CD4-positive, alpha-beta T cell treated with Interleukin-6 at 100 ng/mL for 8 hours (primary cell): ENCODE measurements around the gene WDR13.
A peak's percentile ranks its signal among the peaks of the same experiment; 100 is the strongest.
"Not testable (repeated sequence)": the region's sequence is repeated elsewhere in the genome, so short reads cannot be mapped to it uniquely, and the experiment has no call there.

Experiments
- DNase-seq: peaks from one replicate; pipeline ENCODE4 v3.0.0-alpha.2; 2020; ENCODE audit warnings: mixed read lengths, low spot score

WDR13 gene

GRCh38 chrX:48597353-48598264 is at the start of gene WDR13:
WDR13 (plus strand) TSS chrX:48597492; CDS start chrX:48597997, 505 bp downstream.
- peak; percentile 93 for DNase-seq

GRCh38 chrX:48548871-48549270 is 48.4 kb upstream of the WDR13 start:
- DNase-seq, result no peak

- not testable (repeated sequence) for DNase-seq
Measured at GRCh38 chrX:48555731-48556325, 41.5 kb upstream of the WDR13 start.

- DNase-seq, result no peak
Measured at GRCh38 chrX:48558271-48558670, 39.0 kb upstream of the WDR13 start.

GRCh38 chrX:48559636-48560035 is 37.7 kb upstream of the WDR13 start:
- DNase-seq, result no peak

GRCh38 chrX:48560056-48560455 is 37.2 kb upstream of the WDR13 start:
- no peak for DNase-seq

- no peak for DNase-seq
Measured at GRCh38 chrX:48560681-48561080, 36.6 kb upstream of the WDR13 start.

GRCh38 chrX:48569958-48570357 is 27.3 kb upstream of the WDR13 start:
- DNase-seq, result no peak

GRCh38 chrX:48573690-48574269 is 23.5 kb upstream of the WDR13 start:
- DNase-seq, result no peak

- peak; percentile 94 for DNase-seq
Measured at GRCh38 chrX:48574270-48575266, 22.7 kb upstream of the WDR13 start, which contains the start of gene RBM3. RBM3 (plus strand) TSS chrX:48574484; CDS start chrX:48575181, 697 bp downstream.

GRCh38 chrX:48575642-48576041 is 21.6 kb upstream of the WDR13 start:
- DNase-seq, result no peak

- DNase-seq, result no peak
Measured at GRCh38 chrX:48576108-48576507, 21.2 kb upstream of the WDR13 start.

- no peak for DNase-seq
Measured at GRCh38 chrX:48578661-48579128, 18.6 kb upstream of the WDR13 start.

GRCh38 chrX:48579259-48579658 is 18.0 kb upstream of the WDR13 start:
- DNase-seq, result no peak

GRCh38 chrX:48580662-48581061 is 16.6 kb upstream of the WDR13 start:
- DNase-seq, result no peak

GRCh38 chrX:48584698-48585097 is 12.6 kb upstream of the WDR13 start:
- DNase-seq, result no peak

- DNase-seq, result no peak
Measured at GRCh38 chrX:48589482-48590162, 7.7 kb upstream of the WDR13 start.

- DNase-seq, result no peak
Measured at GRCh38 chrX:48590203-48591103, 6.8 kb upstream of the WDR13 start.

GRCh38 chrX:48591255-48591791 is 6.0 kb upstream of the WDR13 start:
- no peak for DNase-seq

- no peak for DNase-seq
Measured at GRCh38 chrX:48592971-48593370, 4.3 kb upstream of the WDR13 start.
